A549 (cell line): ENCODE data around the gene CLEC5A. TPM values are rescaled to one million over a fixed set of nuclear protein-coding genes. Genes with fewer than 3 reads are reported as not detected.
"Not testable (repeated sequence)": the region's sequence is repeated elsewhere in the genome, so short reads cannot be mapped to it uniquely, and the experiment has no call there.

ENCODE experiments used
- ATAC-seq, 2 experiments: fragments of 200-7000 bp in 1 of 2; fragments of >200 bp in 1 of 2; cut with Nextera tagmentation in 1 of 2; cut with Tn5 transposase in 1 of 2; 3 replicates each; pipeline versions ENCODE4 v1.8.0 to v1.9.1; 2018 to 2020; ENCODE audit warnings: mild to moderate bottlenecking in 1 of 2, moderate library complexity in 1 of 2
- CTCF ChIA-PET: fragments of 300-600 bp; sonication (Branson Sonifier 250); formaldehyde crosslinking; extraction: SDS; loops from one replicate; lab custom pipeline; 2021; ENCODE audit warnings: antibody characterized with exemption, inconsistent platforms; lab: Yijun Ruan, JAX
- POLR2A ChIA-PET: fragments of 350-600 bp; formaldehyde crosslinking; extraction: SDS; loops from one replicate; lab custom pipeline; 2021; ENCODE audit warnings: antibody characterized with exemption, inconsistent platforms; lab: Yijun Ruan, JAX
- DNase-seq, 2 experiments: peaks; one replicate each; pipeline versions ENCODE4 v3.0.0 to v3.0.0-alpha.2; 2011 to 2016; ENCODE audit warnings: low read depth in 1 of 2, low spot score in 1 of 2
- FAIRE-seq: peaks from 2 replicates; lab custom pipeline; 2011; peaks lifted over from hg19 to GRCh38; lab: Jason Lieb, UNC
- H3K27ac ChIP-seq, 2 experiments: fragments of >200 bp; sonication (Bioruptor Twin); formaldehyde crosslinking; 3 replicates each; pipeline ENCODE4 v1.5.1; 2016 to 2017
- H3K4me1 ChIP-seq: fragments of >200 bp; sonication (Bioruptor Twin); formaldehyde crosslinking; 3 replicates; pipeline ENCODE4 v1.6.1; 2016
- H3K4me2 ChIP-seq: fragments of >200 bp; sonication (Bioruptor Twin); formaldehyde crosslinking; 3 replicates; pipeline ENCODE4 v1.6.1; 2016
- H3K4me3 ChIP-seq: fragments of >200 bp; sonication (Bioruptor Twin); formaldehyde crosslinking; 3 replicates; pipeline ENCODE4 v1.5.1; 2016
- H3K9me3 ChIP-seq: fragments of >200 bp; sonication (Bioruptor Twin); formaldehyde crosslinking; 3 replicates; pipeline ENCODE4 v1.6.1; 2016
- BHLHE40 ChIP-seq: IDR thresholded peaks from 2 replicates; pipeline ENCODE4 v1.6.1; 2012; ENCODE audit warnings: low read depth, low read length, inconsistent platforms
- EHMT2 ChIP-seq: fragments of 200-600 bp; sonication (generic); IDR thresholded peaks from 2 replicates; pipeline ENCODE4 v1.6.1; 2016; ENCODE audit warnings: antibody characterized with exemption, low read depth, mild to moderate bottlenecking, moderate library complexity
- FOSL2 ChIP-seq, 2 experiments: fragments of 450-650 bp in 1 of 2; fragments of >200 bp in 1 of 2; sonication (Bioruptor Twin) in 1 of 2; formaldehyde crosslinking; IDR thresholded peaks; 2 replicates each; pipeline versions ENCODE4 v1.5.0 to v1.6.1; 2016 to 2020; ENCODE audit warnings: mild to moderate bottlenecking in 1 of 2, moderate library complexity in 1 of 2
- HEYL ChIP-seq: fragments of 250-450 bp; sonication (Bioruptor Pico); IDR thresholded peaks from 2 replicates; pipeline ENCODE4 v1.8.0; 2021; ENCODE audit warnings: mild to moderate bottlenecking, moderate library complexity
- MAFK ChIP-seq: fragments of 450-650 bp; IDR thresholded peaks from 2 replicates; pipeline ENCODE4 v1.6.1; 2014; ENCODE audit not compliant: partially characterized antibody
- MAZ ChIP-seq: fragments of 150-350 bp; IDR thresholded peaks from 2 replicates; pipeline ENCODE4 v1.6.1; 2014; ENCODE audit warnings: antibody characterized with exemption, low read depth, low read length, borderline replicate concordance
- NFE2L2 ChIP-seq: fragments of 150-350 bp; conservative IDR thresholded peaks from 2 replicates; pipeline ENCODE4 v1.6.1; 2014; ENCODE audit warnings: low read length
- PHF8 ChIP-seq: fragments of 200-600 bp; sonication (generic); IDR thresholded peaks from 2 replicates; pipeline ENCODE4 v1.6.1; 2016; ENCODE audit warnings: low read depth, mild to moderate bottlenecking, antibody characterized with exemption, moderate library complexity, borderline replicate concordance
- POLR2AphosphoS2 ChIP-seq: conservative IDR thresholded peaks from 2 replicates; pipeline ENCODE4 v1.6.1; 2012; ENCODE audit warnings: low read length, improper control_type of control experiment, inconsistent platforms
- RNF2 ChIP-seq: fragments of 200-600 bp; sonication (generic); IDR thresholded peaks from 2 replicates; pipeline ENCODE4 v1.6.1; 2016; ENCODE audit warnings: low read depth, mild to moderate bottlenecking, antibody characterized with exemption, moderate library complexity, borderline replicate concordance
- ZC3H11A ChIP-seq: fragments of 450-650 bp; IDR thresholded peaks from 2 replicates; pipeline ENCODE4 v1.6.1; 2014; ENCODE audit warnings: antibody characterized with exemption, mild to moderate bottlenecking
- ZSCAN20 ChIP-seq: fragments of 250-450 bp; sonication (Bioruptor Pico); IDR thresholded peaks from 2 replicates; pipeline ENCODE4 v1.8.0; 2022; ENCODE audit warnings: mild to moderate bottlenecking, moderate library complexity
- WGBS: methylation state at CpG from one replicate; pipeline ENCODE4 v1.1.6; 2017; ENCODE audit errors: missing lambda C conversion rate; 5-methylcytosine and 5-hydroxymethylcytosine counted together
- polyA plus RNA-seq, 4 experiments: library from polyadenylated mRNA; depleted of rRNA in 3 of 4; stranded (reverse); fragments of >200 nt; fragmentation: RNase III in 1 of 4; extraction: RNeasy Plus Mini Kit Qiagen cat#74134 plus additional on column Dnase treatment in 1 of 4; gene quantifications; 2 replicates in 3 of 4; 3 replicates in 1 of 4; pipeline ENCODE4 v1.2.3, GENCODE V29; 2011 to 2017
- TF ChIP-seq, protein P1 (sequence below): fragments of 150-350 bp; IDR thresholded peaks from 2 replicates; pipeline ENCODE4 v1.6.1; 2014; ENCODE audit warnings: low read depth, mild to moderate bottlenecking, low read length
- TF ChIP-seq, protein P2 (sequence below): fragments of 200-600 bp; sonication (generic); IDR thresholded peaks from 2 replicates; pipeline ENCODE4 v1.6.1; 2016; ENCODE audit warnings: antibody characterized with exemption, mild to moderate bottlenecking, moderate library complexity
- TF ChIP-seq, protein P3 (sequence below): fragments of >200 bp; sonication (Bioruptor Twin); formaldehyde crosslinking; IDR thresholded peaks from 3 replicates; pipeline ENCODE4 v1.5.1; 2016
- TF ChIP-seq, protein P4 (sequence below): fragments of >200 bp; sonication (Bioruptor Twin); formaldehyde crosslinking; IDR thresholded peaks from 3 replicates; pipeline ENCODE4 v1.6.1; 2016

Gene CLEC5A
- polyA plus RNA-seq, 2 of the 4 experiments (the other 2 are of a cell fraction), result not detected

DNA sequence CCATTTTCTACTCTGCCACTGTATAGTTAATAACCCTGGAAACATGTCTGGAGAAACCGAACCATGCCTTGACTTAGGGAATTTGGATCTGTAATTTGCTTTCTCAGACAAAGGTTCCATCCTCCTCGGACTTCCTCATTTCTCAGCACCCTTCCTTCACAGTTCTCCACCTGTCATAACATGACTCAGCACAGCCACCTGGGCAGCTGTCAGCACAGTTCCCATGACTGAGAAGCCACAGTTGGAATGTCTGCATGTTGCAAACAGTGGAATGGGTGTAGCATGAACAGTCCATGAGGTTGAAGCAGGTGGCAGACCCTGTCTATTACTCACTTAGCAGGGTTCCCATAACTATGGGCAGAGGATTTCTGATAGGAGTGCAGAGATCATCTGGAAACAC is 31.2 kb downstream of the CLEC5A start:
- ChIA-PET CTCF (no interaction called here), POLR2A (no interaction called here)
- ATAC-seq (peak in 1 of 2 experiments; percentile 43; a peak in 1 of 6 replicates), DNase-seq (no peak), FAIRE-seq (no peak)
- Histone ChIP-seq H3K9me3 (no peaks in the 10 kb centered on the region), H3K27ac (no peak overlapping the region), H3K4me1 (no peaks in the 10 kb centered on the region), H3K4me3 (no peak overlapping the region), H3K4me2 (no peak overlapping the region)
- TF ChIP-seq MAFK, result peak; percentile 5
- no peak for TF ChIP-seq EHMT2
- no peak for TF ChIP-seq ZSCAN20 (CRISPR knock-in tag)
- no peak for TF ChIP-seq PHF8
- 12% methylated on average over 2 of the region's 2 CpGs for WGBS

DNA sequence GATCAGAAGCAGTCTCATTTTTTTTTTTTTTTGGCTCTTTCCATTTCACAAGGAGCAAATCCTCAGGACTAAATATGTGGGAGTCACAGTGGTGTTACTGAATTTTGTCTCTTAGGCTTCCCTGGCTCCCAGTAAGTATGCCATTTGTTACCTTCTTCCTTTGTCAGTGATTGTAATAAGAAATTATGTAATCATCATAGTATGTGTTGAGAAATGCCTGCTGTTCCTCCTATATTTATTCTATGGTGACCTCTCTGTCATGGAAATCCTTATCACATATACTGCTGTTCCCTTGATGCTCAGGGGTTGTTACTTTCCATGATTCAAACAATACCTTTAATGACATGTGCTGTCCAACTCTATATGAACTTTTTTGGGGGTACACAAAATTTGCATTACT is 35.4 kb downstream of the CLEC5A start:
- DNase-seq (no peak), FAIRE-seq (no peak), ATAC-seq (no peak)
- Histone ChIP-seq H3K4me2 (no peak overlapping the region), H3K4me3 (no peak overlapping the region), H3K27ac (no peak overlapping the region), H3K9me3 (no peaks in the 10 kb centered on the region), H3K4me1 (no peaks in the 10 kb centered on the region)
- TF ChIP-seq POLR2AphosphoS2 (no peak), NFE2L2 (no peak), ZSCAN20 (CRISPR knock-in tag) (no peak), FOSL2 (IDR thresholded peaks at IDR 0.05) (no peak), FOSL2 (CRISPR knock-in tag; IDR thresholded peaks at IDR 0.05) (no peak), RNF2 (no peak), MAZ (no peak), HEYL (no peak), BHLHE40 (no peak), ZC3H11A (no peak)
- TF ChIP-seq, protein P1, sequence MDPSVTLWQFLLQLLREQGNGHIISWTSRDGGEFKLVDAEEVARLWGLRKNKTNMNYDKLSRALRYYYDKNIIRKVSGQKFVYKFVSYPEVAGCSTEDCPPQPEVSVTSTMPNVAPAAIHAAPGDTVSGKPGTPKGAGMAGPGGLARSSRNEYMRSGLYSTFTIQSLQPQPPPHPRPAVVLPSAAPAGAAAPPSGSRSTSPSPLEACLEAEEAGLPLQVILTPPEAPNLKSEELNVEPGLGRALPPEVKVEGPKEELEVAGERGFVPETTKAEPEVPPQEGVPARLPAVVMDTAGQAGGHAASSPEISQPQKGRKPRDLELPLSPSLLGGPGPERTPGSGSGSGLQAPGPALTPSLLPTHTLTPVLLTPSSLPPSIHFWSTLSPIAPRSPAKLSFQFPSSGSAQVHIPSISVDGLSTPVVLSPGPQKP, result no peak
- TF ChIP-seq, protein P2, sequence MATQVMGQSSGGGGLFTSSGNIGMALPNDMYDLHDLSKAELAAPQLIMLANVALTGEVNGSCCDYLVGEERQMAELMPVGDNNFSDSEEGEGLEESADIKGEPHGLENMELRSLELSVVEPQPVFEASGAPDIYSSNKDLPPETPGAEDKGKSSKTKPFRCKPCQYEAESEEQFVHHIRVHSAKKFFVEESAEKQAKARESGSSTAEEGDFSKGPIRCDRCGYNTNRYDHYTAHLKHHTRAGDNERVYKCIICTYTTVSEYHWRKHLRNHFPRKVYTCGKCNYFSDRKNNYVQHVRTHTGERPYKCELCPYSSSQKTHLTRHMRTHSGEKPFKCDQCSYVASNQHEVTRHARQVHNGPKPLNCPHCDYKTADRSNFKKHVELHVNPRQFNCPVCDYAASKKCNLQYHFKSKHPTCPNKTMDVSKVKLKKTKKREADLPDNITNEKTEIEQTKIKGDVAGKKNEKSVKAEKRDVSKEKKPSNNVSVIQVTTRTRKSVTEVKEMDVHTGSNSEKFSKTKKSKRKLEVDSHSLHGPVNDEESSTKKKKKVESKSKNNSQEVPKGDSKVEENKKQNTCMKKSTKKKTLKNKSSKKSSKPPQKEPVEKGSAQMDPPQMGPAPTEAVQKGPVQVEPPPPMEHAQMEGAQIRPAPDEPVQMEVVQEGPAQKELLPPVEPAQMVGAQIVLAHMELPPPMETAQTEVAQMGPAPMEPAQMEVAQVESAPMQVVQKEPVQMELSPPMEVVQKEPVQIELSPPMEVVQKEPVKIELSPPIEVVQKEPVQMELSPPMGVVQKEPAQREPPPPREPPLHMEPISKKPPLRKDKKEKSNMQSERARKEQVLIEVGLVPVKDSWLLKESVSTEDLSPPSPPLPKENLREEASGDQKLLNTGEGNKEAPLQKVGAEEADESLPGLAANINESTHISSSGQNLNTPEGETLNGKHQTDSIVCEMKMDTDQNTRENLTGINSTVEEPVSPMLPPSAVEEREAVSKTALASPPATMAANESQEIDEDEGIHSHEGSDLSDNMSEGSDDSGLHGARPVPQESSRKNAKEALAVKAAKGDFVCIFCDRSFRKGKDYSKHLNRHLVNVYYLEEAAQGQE, result no peak
- TF ChIP-seq, protein P3, sequence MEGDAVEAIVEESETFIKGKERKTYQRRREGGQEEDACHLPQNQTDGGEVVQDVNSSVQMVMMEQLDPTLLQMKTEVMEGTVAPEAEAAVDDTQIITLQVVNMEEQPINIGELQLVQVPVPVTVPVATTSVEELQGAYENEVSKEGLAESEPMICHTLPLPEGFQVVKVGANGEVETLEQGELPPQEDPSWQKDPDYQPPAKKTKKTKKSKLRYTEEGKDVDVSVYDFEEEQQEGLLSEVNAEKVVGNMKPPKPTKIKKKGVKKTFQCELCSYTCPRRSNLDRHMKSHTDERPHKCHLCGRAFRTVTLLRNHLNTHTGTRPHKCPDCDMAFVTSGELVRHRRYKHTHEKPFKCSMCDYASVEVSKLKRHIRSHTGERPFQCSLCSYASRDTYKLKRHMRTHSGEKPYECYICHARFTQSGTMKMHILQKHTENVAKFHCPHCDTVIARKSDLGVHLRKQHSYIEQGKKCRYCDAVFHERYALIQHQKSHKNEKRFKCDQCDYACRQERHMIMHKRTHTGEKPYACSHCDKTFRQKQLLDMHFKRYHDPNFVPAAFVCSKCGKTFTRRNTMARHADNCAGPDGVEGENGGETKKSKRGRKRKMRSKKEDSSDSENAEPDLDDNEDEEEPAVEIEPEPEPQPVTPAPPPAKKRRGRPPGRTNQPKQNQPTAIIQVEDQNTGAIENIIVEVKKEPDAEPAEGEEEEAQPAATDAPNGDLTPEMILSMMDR, result no peak
- ChIA-PET CTCF (no interaction called here), POLR2A (no interaction called here)

DNA sequence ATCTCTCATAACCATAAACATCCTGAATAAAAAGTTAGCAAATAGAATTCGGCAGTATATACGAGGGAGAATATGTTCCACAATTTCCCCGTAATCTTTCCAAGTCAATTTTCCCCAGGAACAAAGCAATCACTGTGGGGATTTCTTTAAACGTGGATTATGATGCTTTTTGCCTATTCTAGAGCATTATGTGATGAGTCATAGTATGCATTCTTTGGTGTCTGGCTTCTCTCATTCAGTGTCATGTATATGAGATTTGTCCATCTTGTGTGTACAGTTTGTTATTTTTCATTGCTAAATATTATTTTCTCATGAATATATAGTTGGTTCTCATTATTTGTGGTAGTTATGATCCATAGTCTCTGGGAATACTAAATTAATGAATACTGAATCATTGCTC is 40.5 kb downstream of the CLEC5A start:
- TF ChIP-seq, protein P4, sequence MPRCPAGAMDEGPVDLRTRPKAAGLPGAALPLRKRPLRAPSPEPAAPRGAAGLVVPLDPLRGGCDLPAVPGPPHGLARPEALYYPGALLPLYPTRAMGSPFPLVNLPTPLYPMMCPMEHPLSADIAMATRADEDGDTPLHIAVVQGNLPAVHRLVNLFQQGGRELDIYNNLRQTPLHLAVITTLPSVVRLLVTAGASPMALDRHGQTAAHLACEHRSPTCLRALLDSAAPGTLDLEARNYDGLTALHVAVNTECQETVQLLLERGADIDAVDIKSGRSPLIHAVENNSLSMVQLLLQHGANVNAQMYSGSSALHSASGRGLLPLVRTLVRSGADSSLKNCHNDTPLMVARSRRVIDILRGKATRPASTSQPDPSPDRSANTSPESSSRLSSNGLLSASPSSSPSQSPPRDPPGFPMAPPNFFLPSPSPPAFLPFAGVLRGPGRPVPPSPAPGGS, result no peak
- TF ChIP-seq FOSL2 (IDR thresholded peaks at IDR 0.05), result no peak
- TF ChIP-seq FOSL2 (CRISPR knock-in tag; IDR thresholded peaks at IDR 0.05), result peak; percentile 55
- POLR2A ChIA-PET, result no interaction called here
- Histone ChIP-seq H3K4me3 (no peak overlapping the region), H3K4me2 (no peak overlapping the region), H3K9me3 (no peaks in the 10 kb centered on the region), H3K4me1 (no peaks in the 10 kb centered on the region), H3K27ac (no peak overlapping the region)
- CTCF ChIA-PET, result no interaction called here
- DNase-seq, result no peak
- WGBS, result 57% methylated on average over 4 of the region's 4 CpGs
- ATAC-seq, result no peak
- no peak for FAIRE-seq

DNA sequence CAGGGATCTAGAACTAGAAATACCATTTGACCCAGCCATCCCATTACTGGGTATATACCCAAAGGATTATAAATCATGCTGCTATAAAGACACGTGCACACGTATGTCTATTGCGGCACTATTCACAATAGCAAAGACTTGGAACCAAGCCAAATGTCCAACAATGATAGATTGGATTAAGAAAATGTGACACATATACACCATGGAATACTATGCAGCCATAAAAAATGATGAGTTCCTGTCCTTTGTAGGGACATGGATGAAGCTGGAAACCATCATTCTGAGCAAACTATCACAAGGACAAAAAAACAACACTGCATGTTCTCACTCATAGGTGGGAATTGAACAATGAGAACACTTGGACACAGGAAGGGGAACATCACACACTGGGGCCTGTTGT is 47.4 kb downstream of the CLEC5A start:
- H3K4me3 ChIP-seq, FAIRE-seq, POLR2A ChIA-PET, H3K4me2 ChIP-seq, DNase-seq, H3K4me1 ChIP-seq, ATAC-seq, H3K9me3 ChIP-seq, H3K27ac ChIP-seq: not testable (repeated sequence)
- CTCF ChIA-PET, result interaction anchor here (0.9 kb wide), 1 partner anchor 77 kb away, joined by 3 read pairs; no protein-coding TSS in a partner anchor
- WGBS, result 58% methylated on average over 3 of the region's 3 CpGs
